NCI-H82 treated with DMSO at 0.1 percent for 48 hours (cell line): Measurements from ENCODE around the gene ZBTB40.
A peak's percentile ranks its signal among the peaks of the same experiment; 100 is the strongest.

Experiments used
- DNase-seq: peaks from one replicate; lab custom pipeline; 2025; ENCODE audit not compliant: unreplicated experiment; lab: John Stamatoyannopoulos, UW

ZBTB40 gene

DNA sequence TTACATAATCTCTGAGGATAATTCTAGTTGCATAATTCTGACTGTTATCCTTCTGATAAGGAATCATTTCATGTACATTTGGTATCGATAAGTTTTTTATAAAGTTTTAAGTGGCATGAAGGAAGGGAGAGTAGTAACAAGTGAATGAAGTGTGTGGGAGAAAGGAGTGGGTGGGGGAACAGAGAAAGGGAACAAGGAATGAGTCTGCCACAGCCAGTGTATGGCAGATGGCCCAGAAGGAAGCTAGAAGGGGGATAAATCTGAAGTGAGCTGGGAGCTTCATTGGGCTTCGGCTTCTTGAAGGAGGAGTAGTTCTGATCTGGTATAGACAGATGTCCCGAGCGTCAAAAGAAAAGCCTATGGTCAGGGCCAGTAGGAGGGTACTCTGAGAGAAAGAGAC, 18.6 kb downstream of the ZBTB40 start:
- peak; percentile 76 for DNase-seq

DNA sequence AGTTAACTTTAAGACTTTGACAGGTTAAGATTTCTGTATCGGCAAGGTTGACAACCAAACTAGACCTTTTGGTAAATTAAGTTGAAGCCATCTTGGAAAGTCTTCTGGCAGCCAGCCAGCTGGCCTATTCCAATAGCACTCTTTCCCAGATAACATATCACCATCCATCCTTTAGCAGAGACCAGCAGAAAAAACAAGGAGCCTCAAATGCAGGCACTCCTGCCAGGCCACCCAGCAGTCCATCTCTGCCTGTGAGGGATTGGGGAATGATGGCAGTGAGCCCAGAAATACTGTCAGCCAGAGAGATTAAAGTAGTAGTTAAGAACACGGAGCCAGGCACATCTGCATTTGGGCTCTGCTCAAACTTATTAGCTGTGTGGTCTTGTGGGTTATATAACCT, 19.4 kb downstream of the ZBTB40 start:
- no peak for DNase-seq

DNA sequence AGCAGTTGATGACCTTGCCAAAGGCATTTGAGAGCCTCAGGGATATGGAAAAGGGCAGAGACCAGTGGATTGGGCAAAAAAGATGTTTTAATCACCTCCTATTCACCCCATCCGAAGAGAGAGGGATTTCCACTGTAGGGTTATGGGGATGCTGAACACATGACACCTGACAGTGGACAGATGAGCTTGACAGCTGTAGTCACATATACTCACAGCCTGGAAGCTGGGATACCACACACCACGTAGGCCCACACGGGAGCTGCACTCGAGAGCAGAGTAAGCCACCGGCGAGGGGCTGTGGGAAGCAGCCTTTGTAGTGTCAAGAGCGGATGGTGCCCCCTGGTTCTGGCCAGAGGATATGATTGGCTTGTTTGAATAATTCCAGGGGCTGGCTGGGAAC, 20.0 kb downstream of the ZBTB40 start:
- no peak for DNase-seq

GRCh38 chr1:22472596-22472995, 20.9 kb downstream of the ZBTB40 start:
- DNase-seq, result no peak

DNA sequence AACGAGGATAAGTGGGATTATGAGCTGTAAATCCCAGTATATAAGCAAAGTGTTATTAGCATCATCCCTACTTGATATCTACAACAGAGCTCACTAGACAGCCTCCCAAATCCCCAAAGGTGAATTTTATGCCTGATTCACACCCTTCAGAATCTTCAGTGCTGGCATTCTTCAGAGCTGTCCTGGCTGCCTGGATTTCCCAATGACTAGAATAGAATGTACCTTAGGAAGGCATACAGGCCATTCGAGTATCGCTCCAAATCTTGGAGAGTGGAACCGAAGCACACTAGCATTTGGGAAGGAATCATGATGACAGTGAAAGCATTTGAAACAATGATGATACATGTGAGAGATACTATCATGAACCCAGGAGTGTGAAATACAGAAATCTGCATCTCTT, 22.3 kb downstream of the ZBTB40 start:
- no peak for DNase-seq

- no peak for DNase-seq
These were observed 24.9 kb downstream of the ZBTB40 start for GRCh38 chr1:22476566-22476965.

DNA sequence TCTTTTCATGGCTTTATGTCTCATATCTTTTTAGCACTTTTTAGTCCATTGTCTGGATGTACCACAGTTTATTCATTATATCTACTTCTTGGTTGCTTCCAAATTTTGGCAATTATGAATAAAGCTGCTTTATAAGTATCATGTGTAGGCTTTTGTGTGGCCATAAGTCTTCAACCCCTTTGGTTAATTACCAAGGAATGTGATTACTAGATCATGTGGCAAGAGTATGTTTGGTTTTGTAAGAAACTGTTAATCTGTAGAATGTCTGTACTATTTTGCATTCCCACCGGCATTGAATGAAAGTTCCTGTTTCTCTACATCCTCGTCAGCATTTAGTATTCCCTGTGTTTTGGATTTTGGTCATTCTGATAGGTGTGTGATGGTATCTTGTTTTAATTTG, 31.5 kb downstream of the ZBTB40 start:
- DNase-seq, result no peak

DNA sequence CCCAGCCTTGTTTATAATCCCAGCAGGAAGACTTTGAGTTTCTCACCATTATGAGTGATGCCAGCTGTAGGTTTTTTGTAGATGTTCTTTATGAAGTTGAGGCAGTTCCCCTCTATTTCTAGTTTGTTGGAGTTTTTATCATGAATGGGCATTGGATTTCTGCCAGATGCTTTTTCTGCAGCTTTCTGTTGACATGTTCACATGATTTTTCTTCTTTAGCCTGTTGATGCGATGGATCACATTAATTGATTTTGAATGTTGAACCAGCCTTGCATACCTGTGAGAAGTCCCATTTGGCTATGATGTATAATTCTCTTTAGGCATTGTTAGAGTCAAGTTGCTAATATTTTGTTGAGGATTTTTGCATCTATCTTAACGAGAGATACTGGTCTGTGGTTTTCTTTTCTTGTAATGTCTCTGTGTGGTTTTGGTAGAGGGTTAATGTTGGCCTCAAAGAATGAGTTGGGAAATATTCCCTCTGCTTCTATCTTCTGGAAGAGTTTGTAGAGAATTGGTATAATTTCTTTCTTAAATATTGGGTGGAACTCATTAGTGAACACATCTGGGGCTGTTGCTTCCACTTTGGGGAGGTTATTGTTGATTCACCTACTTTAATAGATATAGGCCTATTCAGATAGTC, 33.2 kb downstream of the ZBTB40 start:
- no peak for DNase-seq

- DNase-seq, result no peak
These were observed 33.8 kb downstream of the ZBTB40 start for GRCh38 chr1:22485431-22485830.

DNA sequence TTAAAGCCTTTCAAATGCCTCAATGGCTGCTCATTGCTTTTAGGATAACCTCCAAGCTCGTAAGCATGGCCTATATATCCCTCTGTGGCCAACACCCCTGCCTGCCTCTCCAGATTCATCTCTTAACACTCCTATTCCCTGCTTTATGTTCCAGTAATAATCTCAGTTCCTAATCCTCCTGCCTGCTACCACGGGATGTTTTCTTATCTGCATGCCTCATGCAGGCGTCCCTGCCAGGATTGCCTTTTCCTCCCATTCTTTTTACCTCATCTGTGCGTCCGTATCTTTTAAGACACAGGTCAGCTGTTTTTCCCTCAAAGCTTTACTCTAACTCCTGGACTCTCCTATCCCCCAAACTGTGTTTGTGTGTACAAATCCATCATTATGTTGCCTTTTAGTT, 36.1 kb downstream of the ZBTB40 start:
- DNase-seq, result no peak

DNA sequence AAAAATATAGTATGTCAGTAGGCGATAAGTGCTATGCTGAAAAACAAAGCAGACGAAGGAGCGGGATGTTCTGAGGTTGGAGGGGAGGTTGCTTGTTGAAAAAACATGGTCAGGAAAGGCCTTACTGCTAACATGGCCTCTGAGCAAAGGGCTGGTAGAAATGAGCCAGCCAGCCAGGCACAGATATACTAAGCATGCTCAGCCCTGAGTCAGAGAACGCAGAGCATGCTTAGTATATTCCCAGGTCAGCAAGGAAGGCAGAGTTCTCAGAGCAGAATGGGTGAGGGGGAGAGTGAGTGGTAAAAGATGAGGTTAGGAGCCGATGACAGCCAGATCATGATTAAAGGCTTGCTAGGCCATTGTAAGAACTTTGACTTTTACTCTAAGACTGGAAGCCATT, 36.7 kb downstream of the ZBTB40 start:
- DNase-seq, result no peak

GRCh38 chr1:22489278-22489677, 37.6 kb downstream of the ZBTB40 start:
- DNase-seq, result no peak

- DNase-seq, result no peak
These were observed 38.2 kb downstream of the ZBTB40 start for GRCh38 chr1:22489823-22490222.

DNA sequence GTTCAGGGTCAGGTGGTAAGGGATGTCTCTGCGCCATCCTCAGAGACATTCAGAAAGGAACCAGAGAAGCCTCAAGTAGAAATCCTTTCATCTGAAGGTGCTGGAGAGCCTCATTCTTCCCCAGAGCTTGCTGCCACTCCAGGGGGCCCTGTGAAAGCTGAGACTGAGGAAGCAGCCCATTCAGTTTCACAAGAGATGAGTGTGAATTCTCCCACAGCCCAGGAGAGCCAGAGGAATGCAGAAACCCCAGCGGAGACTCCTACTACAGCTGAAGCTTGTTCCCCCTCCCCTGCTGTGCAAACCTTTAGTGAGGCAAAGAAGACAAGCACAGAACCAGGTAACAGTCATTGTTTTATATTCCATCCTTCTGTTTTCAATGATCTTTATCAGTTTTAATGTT, 38.7 kb downstream of the ZBTB40 start:
- DNase-seq, result no peak

DNA sequence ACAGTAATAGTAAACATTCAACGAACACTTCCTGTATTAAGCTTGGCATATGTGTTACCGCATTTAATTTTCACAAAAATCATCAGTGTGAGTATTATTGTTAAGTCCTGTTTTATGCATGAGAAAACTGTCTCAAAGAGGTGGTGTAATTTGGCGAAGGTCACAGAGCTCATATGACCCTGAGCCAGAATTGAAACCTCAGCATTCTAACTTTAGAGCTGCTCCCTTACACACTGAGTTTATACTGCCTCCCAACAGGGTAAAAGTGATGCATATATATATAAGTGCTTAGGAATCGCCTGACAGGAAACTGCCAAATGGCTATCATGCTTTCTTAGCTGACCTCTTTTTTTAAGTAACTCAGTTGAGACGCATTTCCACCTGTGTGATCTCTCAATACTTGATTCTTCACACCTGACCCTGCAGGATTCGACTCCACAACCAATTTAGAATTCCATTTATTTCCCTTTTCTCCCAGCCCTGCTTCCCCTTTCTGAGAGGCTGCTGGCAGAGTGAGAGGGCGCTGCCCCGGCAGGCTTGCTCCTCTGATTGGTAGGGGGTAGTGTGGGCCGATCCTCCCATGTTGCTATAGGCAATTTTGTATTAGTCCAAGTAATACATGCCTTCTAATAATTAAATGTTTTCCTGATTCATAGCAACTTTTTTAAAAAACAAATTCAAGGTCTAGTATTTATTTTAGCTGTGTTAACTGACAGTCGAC, 40.5 kb downstream of the ZBTB40 start:
- DNase-seq, result no peak

DNA sequence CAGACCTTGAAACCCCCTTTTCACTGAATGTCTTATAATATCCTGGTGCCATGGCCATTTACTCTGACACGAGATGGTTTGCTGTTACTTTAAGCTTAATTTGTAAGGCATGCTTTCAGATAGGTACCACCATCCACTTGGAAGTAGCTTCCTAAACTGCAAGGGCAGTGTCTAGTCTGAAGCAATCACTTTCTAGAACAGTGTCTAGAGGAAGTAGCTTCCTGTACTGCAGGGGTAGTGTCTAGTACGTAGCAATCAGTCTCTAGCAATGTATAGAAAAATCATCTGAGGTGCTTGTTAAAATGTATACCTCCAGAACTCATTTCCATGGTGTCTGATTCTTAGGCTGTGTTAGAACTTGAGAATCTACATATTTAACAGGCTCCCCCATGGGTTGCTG, 42.5 kb downstream of the ZBTB40 start:
- no peak for DNase-seq

DNA sequence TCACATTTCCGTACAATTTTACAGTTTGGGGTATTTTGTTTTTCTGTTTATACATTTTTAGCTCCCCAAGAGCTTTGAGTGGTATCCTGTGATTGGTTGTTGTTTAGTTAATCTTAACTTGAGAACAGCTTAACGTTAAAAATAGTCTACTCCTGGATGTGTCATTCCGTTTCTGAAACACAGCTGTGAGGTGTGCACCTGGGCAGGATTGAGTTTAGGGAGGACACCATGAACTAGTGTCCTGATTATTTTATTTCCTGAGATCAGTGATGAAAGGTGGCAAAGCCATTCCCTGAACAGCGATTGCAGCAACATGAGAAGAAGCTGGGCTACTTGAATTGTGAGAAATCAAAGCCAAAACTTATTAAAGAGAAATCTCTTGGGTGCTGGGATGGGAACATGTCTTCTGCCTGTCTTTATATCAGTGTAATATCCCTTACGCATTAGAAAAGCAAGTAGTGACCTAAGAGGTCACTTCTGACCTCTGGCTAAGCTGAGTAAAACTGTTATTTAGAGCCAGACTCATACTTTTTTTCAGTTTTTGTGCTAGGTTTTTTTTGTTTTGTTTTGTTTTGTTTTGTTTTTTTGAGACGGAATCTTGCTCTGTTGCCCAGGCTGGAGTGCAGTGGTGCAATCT, 43.4 kb downstream of the ZBTB40 start:
- no peak for DNase-seq

DNA sequence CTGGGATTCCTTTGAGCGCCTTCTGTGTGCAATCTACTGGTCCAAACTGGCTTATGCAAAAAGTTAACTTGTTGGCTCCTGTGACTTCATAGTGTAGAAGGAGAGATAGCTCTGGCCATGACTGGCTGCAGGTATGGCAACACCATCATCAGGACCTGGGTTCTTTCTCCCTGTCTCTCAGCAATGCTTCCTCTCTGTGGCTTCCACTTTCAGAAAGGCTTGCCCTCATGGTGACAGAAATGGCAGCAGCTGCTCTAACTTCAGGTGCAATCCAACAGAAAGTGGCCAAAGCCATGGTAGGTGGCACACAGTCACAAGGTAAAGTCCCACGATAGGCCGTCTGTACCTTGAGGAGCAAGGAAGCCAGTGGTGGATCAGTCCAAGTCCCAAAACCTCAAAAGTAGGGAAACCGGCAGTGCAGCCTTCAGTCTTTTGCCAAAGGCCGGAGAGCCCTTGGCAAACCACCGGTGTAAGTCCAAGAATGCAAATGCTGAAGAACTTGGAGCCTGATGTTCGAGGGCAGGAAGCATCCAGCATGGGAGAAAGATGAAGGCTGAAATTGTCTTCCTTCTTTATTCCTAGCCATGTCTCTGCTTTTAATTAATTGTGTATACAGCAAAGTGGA, 45.0 kb downstream of the ZBTB40 start:
- no peak for DNase-seq

DNA sequence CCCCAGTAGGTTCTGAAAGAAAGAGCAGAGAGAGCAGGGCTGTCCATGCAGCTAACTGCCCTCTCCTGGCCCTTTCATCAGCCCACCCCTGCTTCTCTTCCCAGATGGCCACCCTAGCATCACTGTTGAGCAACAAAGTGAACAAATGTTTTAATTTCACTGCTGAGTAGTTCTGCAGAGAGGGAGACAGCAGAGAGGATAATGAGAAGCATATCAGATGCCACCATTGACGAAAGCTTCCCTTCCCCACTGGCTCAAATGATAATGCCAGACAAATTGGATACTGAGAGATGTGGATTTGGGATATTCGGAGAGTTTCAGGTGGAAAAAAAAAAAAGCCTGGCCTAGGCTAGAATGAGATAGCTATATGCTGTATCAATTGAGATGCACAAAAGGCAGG, 46.8 kb downstream of the ZBTB40 start:
- no peak for DNase-seq

- DNase-seq, result no peak
These were observed 48.4 kb downstream of the ZBTB40 start for GRCh38 chr1:22500058-22500457.

GRCh38 chr1:22500471-22500870, 48.8 kb downstream of the ZBTB40 start:
- DNase-seq, result no peak

DNA sequence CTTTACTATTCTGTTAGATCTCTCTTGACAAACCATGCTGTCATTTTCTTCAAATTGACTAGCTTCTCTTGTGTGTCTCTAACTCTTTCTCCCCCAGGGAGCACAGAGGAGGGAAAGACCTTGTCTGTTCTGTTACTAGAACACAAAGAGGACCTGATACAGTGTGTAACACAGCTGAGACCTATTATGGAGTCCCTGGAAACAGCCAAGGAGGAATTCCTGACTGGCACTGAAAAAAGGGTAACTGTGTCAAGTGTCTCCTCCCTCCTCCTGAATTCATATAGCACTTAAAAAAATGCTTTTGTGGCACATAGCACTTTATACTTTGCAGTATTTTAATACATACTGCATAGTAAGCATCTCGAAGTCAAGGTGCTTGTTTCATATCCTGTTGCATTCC, 50.6 kb downstream of the ZBTB40 start:
- DNase-seq, result no peak
